AG09309 (cell line): ENCODE results near the gene RFX7.

Experiments used
- DNase-seq: peaks from one replicate; pipeline ENCODE4 v3.0.0-alpha.2; 2010; ENCODE audit warnings: low read depth
- H3K4me3 ChIP-seq: 2 replicates; pipeline ENCODE4 v1.5.1; 2011; ENCODE audit warnings: mild to moderate bottlenecking, low read depth, low read length, moderate library complexity; ENCODE audit not compliant: control insufficient read depth
- TF ChIP-seq, protein P1 (sequence below): IDR thresholded peaks from 2 replicates; pipeline ENCODE4 v1.5.1; 2011; ENCODE audit warnings: mild to moderate bottlenecking, low read depth, low read length, inconsistent platforms; ENCODE audit not compliant: insufficient read depth, control insufficient read depth; ENCODE audit errors: missing control alignments

The RFX7 gene

DNA sequence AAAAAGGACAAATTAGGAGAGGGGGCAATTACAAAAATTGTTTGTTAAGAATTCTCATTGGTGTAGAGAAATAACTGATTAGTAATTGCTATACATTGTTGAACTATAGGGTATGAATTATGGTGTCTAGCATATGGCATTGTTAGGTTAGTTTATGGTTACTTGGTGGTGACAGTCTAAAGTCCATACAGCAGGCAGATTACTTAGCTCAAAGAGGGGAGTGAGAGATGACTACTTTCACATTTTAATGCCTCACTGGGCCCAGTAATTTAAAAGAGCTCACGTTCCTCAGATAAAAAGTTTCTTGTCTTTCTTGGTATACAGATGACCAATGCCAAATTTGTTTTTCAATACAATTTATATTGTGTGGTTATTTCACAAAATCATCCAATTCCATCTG, 137.8 kb downstream of the RFX7 start:
- TF ChIP-seq, protein P1, sequence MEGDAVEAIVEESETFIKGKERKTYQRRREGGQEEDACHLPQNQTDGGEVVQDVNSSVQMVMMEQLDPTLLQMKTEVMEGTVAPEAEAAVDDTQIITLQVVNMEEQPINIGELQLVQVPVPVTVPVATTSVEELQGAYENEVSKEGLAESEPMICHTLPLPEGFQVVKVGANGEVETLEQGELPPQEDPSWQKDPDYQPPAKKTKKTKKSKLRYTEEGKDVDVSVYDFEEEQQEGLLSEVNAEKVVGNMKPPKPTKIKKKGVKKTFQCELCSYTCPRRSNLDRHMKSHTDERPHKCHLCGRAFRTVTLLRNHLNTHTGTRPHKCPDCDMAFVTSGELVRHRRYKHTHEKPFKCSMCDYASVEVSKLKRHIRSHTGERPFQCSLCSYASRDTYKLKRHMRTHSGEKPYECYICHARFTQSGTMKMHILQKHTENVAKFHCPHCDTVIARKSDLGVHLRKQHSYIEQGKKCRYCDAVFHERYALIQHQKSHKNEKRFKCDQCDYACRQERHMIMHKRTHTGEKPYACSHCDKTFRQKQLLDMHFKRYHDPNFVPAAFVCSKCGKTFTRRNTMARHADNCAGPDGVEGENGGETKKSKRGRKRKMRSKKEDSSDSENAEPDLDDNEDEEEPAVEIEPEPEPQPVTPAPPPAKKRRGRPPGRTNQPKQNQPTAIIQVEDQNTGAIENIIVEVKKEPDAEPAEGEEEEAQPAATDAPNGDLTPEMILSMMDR, result no peak
- no peak for DNase-seq
- H3K4me3 ChIP-seq, result no peak overlapping the region

DNA sequence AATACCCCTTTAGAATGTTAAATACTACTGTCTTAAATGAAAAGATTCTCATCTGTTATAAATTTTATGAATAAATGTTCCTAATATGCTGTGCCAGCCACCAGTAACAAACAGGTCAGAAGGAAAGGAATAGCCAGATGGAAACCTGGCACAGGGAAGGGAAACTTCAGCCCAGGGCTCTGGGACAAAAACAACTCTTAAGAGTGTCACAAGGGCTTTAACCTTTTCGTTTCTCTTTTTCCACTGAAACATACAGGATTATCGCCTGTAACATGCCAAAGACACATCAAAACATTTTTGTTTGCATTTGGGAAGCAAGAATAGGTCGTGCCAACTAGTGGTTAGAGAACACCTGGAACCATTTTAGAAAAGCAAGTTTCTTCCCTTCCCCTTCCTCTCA, 141.2 kb downstream of the RFX7 start:
- no peak overlapping the region for H3K4me3 ChIP-seq

DNA sequence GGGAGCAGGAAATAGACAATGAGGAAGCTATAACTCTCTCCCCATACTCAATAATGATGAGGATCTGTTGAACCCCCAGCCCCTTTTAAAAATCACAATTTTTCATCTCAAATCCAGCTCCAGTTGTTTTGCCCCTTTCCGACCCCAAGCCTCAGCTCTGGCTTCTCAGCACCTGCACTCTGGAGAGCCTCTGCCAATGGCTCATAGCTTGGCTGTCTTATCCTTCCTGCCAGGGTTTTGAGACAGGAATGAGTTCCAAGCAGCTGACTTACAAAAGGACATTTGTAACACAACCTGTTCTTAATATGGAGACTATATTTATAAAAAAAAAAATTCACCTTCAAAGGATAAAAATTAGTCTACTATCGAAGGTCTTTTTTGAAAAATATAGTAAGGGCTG, 144.4 kb downstream of the RFX7 start:
- TF ChIP-seq, protein P1, result no peak
- no peak for DNase-seq
- H3K4me3 ChIP-seq, result no peak overlapping the region

More for the DNA sequence above, 141.2 kb downstream of the RFX7 start:
- TF ChIP-seq, protein P1, result no peak
- DNase-seq, result no peak

DNA sequence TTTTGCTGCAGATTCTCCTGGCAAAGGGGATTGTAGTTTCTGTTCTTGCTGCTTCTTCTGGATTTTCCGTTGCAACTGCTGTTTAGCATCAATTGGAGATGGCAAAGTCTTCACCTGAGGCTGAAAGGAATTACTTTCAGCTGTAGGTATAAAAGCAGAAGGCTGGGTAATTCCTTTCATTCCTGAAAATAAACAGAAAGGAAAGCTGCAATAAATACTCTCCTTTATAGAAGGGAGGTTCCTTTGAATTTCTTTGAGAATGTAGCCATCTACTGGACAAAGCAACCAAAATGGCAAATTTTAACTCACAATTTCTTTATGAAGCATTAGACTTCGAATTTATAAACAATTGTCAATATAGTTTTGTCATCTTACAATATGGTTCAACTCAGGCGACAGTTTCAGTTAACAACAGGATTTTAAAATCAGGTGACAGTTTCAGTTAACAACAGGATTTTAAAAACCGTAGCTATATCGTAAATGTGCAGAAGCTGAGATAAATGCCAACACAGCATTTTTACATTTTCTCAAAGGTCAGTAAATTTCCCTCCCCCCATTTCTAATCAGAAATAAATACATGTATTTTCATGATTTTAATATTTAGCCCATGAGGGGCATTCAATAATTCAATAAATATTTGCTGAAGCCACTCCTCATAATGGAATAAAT, 145.3 kb downstream of the RFX7 start:
- TF ChIP-seq, protein P1, result peak; percentile 7
- H3K4me3 ChIP-seq, result no peak overlapping the region
- no peak for DNase-seq

DNA sequence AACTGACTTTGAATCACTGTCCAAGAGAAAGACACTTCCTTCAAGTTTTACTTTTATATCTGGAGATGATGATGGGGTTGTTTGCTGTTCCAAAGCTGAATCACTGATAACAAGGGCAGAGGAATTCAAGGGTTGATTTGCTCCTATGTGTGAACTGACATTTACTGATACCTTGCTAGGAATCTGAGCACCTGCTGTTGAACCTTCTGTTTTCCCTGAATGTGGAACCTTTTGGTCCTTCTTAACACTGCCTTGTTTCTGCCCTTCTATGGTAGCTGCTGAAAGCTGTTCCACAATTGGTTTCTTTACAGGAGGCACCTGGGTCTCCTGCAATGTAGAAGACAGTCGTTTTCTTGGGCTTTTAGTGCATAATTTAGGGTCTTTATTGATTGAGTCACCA, 148.3 kb downstream of the RFX7 start:
- DNase-seq, result no peak
- TF ChIP-seq, protein P1, result no peak
- H3K4me3 ChIP-seq, result no peak overlapping the region

DNA sequence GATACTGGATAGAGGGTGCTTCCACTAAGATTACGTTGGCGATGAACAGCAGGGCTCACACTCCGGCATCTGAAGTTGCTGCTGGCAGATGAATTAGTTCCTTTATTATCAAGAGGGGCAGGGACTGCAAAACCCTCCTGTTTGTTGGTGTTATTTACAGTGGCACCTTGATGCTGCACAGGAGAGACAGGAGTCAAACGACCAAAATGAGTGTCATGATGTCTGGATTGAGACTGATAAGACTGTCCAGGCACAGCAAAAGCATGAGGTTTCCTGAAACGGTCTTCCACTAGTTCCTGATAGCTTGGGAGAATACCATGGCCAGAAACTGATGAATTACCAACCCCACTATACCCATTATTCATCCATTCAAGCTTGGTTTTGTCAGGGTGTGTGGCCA, 149.5 kb downstream of the RFX7 start:
- no peak overlapping the region for H3K4me3 ChIP-seq
- no peak for DNase-seq
- TF ChIP-seq, protein P1, result no peak
